OCI-LY7 (cell line): Measurements from ENCODE around the gene WTAP.

Experiments used
- CTCF ChIP-seq: fragments of 200-600 bp; sonication (generic); conservative IDR thresholded peaks from 2 replicates; pipeline ENCODE4 v1.5.1; 2014; ENCODE audit warnings: mild to moderate bottlenecking, antibody characterized with exemption, low read length, moderate library complexity, mixed read lengths
- EZH2phosphoT487 ChIP-seq: fragments of 200-600 bp; sonication (generic); IDR thresholded peaks from 2 replicates; pipeline ENCODE4 v1.6.1; 2018; ENCODE audit warnings: low read depth, borderline replicate concordance, mild to moderate bottlenecking, mixed run types, antibody characterized with exemption, low read length, moderate library complexity, mixed read lengths

- no peak for TF ChIP-seq CTCF
- TF ChIP-seq EZH2phosphoT487 = no peak
Observed at GRCh38 chr6:159759645-159760044, 32.3 kb downstream of the WTAP start.
